GM12878 (cell line): ENCODE data around the gene NKTR.

Experiments used
- NRF1 ChIP-seq: conservative IDR thresholded peaks from 2 replicates; pipeline ENCODE4 v1.6.1; 2011; ENCODE audit warnings: mild to moderate bottlenecking, low read depth, low read length, improper control_type of control experiment
- POLR2AphosphoS5 ChIP-seq: IDR thresholded peaks from 2 replicates; pipeline ENCODE4 v1.6.1; 2011; ENCODE audit warnings: mild to moderate bottlenecking, low read length, inconsistent platforms
- SP1 ChIP-seq: IDR thresholded peaks from one replicate; pipeline ENCODE4 v1.6.1; 2011; ENCODE audit warnings: low read depth, low read length
- SUZ12 ChIP-seq: fragments of 200-600 bp; sonication (generic); IDR thresholded peaks from one replicate; pipeline ENCODE4 v1.6.1; 2018; ENCODE audit warnings: antibody characterized with exemption, mild to moderate bottlenecking; ENCODE audit not compliant: unreplicated experiment
- TF ChIP-seq, protein P1 (sequence below): IDR thresholded peaks from 2 replicates; pipeline ENCODE4 v1.6.1; 2012; ENCODE audit warnings: low read length, inconsistent platforms
- TF ChIP-seq, protein P2 (sequence below): IDR thresholded peaks from 2 replicates; pipeline ENCODE4 v1.6.1; 2012; ENCODE audit warnings: low read depth, low read length, improper control_type of control experiment
- TF ChIP-seq, protein P3 (sequence below): IDR thresholded peaks from 2 replicates; pipeline ENCODE4 v1.6.1; 2011; ENCODE audit warnings: low read depth, mild to moderate bottlenecking, low read length, moderate library complexity, borderline replicate concordance; ENCODE audit errors: extremely low read depth

DNA sequence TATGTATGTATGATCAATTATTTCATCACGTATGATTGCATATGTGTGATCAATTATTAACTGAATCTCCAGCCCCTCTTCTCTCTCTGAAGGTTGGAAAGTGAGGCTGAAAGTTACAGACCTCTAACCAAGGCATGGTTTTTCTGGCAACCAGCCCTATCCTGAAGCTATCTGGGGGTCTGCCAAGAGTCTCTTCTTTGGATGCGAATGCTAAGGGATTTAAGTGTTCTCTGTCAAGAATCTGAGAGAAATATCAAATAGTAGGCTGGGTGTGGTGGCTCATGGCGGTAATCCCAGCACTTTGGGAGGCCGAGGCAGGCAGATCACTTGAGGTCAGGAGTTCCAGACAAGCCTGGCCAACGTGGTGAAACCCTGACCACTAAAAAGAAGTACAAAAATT is 8.1 kb downstream of the NKTR start:
- no peak for TF ChIP-seq NRF1
- TF ChIP-seq SUZ12: no peak
- TF ChIP-seq POLR2AphosphoS5: no peak
- TF ChIP-seq SP1: no peak
- TF ChIP-seq, protein P1, sequence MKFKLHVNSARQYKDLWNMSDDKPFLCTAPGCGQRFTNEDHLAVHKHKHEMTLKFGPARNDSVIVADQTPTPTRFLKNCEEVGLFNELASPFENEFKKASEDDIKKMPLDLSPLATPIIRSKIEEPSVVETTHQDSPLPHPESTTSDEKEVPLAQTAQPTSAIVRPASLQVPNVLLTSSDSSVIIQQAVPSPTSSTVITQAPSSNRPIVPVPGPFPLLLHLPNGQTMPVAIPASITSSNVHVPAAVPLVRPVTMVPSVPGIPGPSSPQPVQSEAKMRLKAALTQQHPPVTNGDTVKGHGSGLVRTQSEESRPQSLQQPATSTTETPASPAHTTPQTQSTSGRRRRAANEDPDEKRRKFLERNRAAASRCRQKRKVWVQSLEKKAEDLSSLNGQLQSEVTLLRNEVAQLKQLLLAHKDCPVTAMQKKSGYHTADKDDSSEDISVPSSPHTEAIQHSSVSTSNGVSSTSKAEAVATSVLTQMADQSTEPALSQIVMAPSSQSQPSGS: no peak
- TF ChIP-seq, protein P2, sequence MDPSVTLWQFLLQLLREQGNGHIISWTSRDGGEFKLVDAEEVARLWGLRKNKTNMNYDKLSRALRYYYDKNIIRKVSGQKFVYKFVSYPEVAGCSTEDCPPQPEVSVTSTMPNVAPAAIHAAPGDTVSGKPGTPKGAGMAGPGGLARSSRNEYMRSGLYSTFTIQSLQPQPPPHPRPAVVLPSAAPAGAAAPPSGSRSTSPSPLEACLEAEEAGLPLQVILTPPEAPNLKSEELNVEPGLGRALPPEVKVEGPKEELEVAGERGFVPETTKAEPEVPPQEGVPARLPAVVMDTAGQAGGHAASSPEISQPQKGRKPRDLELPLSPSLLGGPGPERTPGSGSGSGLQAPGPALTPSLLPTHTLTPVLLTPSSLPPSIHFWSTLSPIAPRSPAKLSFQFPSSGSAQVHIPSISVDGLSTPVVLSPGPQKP: no peak
- TF ChIP-seq, protein P3, sequence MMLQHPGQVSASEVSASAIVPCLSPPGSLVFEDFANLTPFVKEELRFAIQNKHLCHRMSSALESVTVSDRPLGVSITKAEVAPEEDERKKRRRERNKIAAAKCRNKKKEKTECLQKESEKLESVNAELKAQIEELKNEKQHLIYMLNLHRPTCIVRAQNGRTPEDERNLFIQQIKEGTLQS: no peak
